ENCODE data around the gene CACNA1G. TPM values are rescaled to one million over a fixed set of nuclear protein-coding genes. Genes with fewer than 3 reads are reported as not detected.

CACNA1G gene
- total and polyA plus RNA-seq, 2 donors (not counting 3 experiments of a cell fraction or from before 2014, with no cell fraction given): not detected

- no peak overlapping the region for H3K4me3 ChIP-seq (replicated peaks in 1 of 3; ENCODE audit: insufficient read depth in 1 of 3, low read depth in 1 of 3, low read length in 3 of 3)
- H3K4me2 ChIP-seq (ENCODE audit: insufficient read depth, low read length): no peak overlapping the region
- no peaks in the 10 kb centered on the region for H4K20me1 ChIP-seq (replicated peaks; ENCODE audit: control insufficient read depth, extremely low read depth, insufficient read depth, low read length)
- FAIRE-seq (peak; percentile 89), DNase-seq (ENCODE audit: low read depth, low spot score) (peak; percentile 20)
- H3K27me3 ChIP-seq (ENCODE audit: control insufficient read depth in 2 of 2, insufficient read depth in 2 of 2, low read length in 2 of 2): no peaks in the 10 kb centered on the region
- H3K9ac ChIP-seq (replicated peaks; ENCODE audit: extremely low read depth, insufficient read depth, low read length): no peak overlapping the region
- no peaks in the 10 kb centered on the region for H3K9me1 ChIP-seq (replicated peaks; ENCODE audit: control insufficient read depth, extremely low read depth, insufficient read depth, low read length)
- TF ChIP-seq EZH2 (IDR thresholded peaks at IDR 0.05; ENCODE audit: borderline replicate concordance, low read depth, low read length, severe bottlenecking) (no peak), MAX (IDR thresholded peaks at IDR 0.05; ENCODE audit: insufficient read depth, insufficient read length) (no peak), GATA2 (IDR thresholded peaks at IDR 0.05; ENCODE audit: insufficient read depth, insufficient read length, low read depth, low read length) (peak; percentile 80)
- no TSS peak for BruUV-seq (replicated peaks)
- H2AFZ ChIP-seq (ENCODE audit: low read depth, low read length): peak overlapping the region; percentile 44
- ChIA-PET POLR2A (interaction anchor here (1.0 to 3.0 kb wide), 4 partner anchors 10 to 21 kb away, joined by 3 to 23 read pairs (median 4); no protein-coding TSS in a partner anchor), CTCF (interaction anchor here (1.1 to 3.9 kb wide), 10 partner anchors 10 to 110 kb away, joined by 4 to 29 read pairs (median 10); no protein-coding TSS in a partner anchor)
- dilution Hi-C loops (cut with MboI; ENCODE audit: extremely low pct_ligation_motif_present, low sequenced_read_pairs) (no loop called here), intact Hi-C loops (cut with micrococcal nuclease) (loop anchor here (1.0 kb wide), 1 partner anchor 8 kb away; no protein-coding TSS in a partner anchor)
- peak overlapping the region; percentile 90 for H3K27ac ChIP-seq (ENCODE audit: insufficient read depth, low read depth, low read length)
- H3K79me2 ChIP-seq (ENCODE audit: control insufficient read depth, insufficient read depth, low read length): no peaks in the 10 kb centered on the region
- H3K9me3 ChIP-seq (replicated peaks; ENCODE audit: control insufficient read depth, insufficient read depth, low read length): no peaks in the 10 kb centered on the region
- peaks cover 31% of the 10 kb centered on the region for H3K4me1 ChIP-seq (ENCODE audit: control insufficient read depth, extremely low read depth, insufficient read depth, low read length)
- H3K36me3 ChIP-seq (ENCODE audit: control insufficient read depth in 2 of 2, extremely low read depth in 1 of 2, insufficient read depth in 2 of 2, low read length in 2 of 2): no peaks in the 10 kb centered on the region
Observed at GRCh38 chr17:50660042-50660886, 99.7 kb downstream of the CACNA1G start.

GRCh38 chr17:50660887-50661345, 100.4 kb downstream of the CACNA1G start:
- intact Hi-C loops (cut with micrococcal nuclease): loop anchor here (1.0 kb wide), 2 partner anchors 7 to 22 kb away; no protein-coding TSS in a partner anchor
- H3K4me1 ChIP-seq (ENCODE audit: control insufficient read depth, extremely low read depth, insufficient read depth, low read length): peaks cover 31% of the 10 kb centered on the region
- peak overlapping the region; percentile 44 for H2AFZ ChIP-seq (ENCODE audit: low read depth, low read length)
- no peaks in the 10 kb centered on the region for H3K79me2 ChIP-seq (ENCODE audit: control insufficient read depth, insufficient read depth, low read length)
- no peaks in the 10 kb centered on the region for H3K9me3 ChIP-seq (replicated peaks; ENCODE audit: control insufficient read depth, insufficient read depth, low read length)
- no TSS peak for BruUV-seq (replicated peaks)
- no peak for TF ChIP-seq JUN (IDR thresholded peaks at IDR 0.05; ENCODE audit: borderline replicate concordance, insufficient read depth, insufficient read length, low read depth)
- no peak for TF ChIP-seq POLR2AphosphoS5 (IDR thresholded peaks at IDR 0.05; ENCODE audit: insufficient read depth, low read depth, low read length)
- no peak for TF ChIP-seq MYC (IDR thresholded peaks at IDR 0.05; ENCODE audit: low read depth, low read length)
- no peak for TF ChIP-seq GATA2 (IDR thresholded peaks at IDR 0.05; ENCODE audit: insufficient read depth, insufficient read length, low read depth, low read length)
- TF ChIP-seq EZH2 (IDR thresholded peaks at IDR 0.05; ENCODE audit: borderline replicate concordance, low read depth, low read length, severe bottlenecking): no peak
- TF ChIP-seq MAX (IDR thresholded peaks at IDR 0.05; ENCODE audit: insufficient read depth, insufficient read length): no peak
- TF ChIP-seq CTCF (IDR thresholded peaks at IDR 0.05; ENCODE audit: extremely low read depth in 1 of 2, insufficient read depth in 1 of 2, low read depth in 1 of 2, low read length in 2 of 2): no peak
- TF ChIP-seq POLR2A (IDR thresholded peaks at IDR 0.05; ENCODE audit: low read depth, low read length): no peak
- TF ChIP-seq FOS (IDR thresholded peaks at IDR 0.05; ENCODE audit: borderline replicate concordance, insufficient read depth, low read length): no peak
- ChIA-PET POLR2A (interaction anchor here (1.0 to 3.0 kb wide), 4 partner anchors 9 to 22 kb away, joined by 3 to 23 read pairs (median 4); no protein-coding TSS in a partner anchor), CTCF (interaction anchor here (0.6 to 3.9 kb wide), 11 partner anchors 10 to 399 kb away, joined by 4 to 29 read pairs (median 9); no protein-coding TSS in a partner anchor)
- H3K4me3 ChIP-seq (replicated peaks in 1 of 3; ENCODE audit: insufficient read depth in 1 of 3, low read depth in 1 of 3, low read length in 3 of 3): no peak overlapping the region
- peak; percentile 32 for DNase-seq (ENCODE audit: low read depth, low spot score)
- H3K4me2 ChIP-seq (ENCODE audit: insufficient read depth, low read length): no peak overlapping the region
- no peaks in the 10 kb centered on the region for H3K9me1 ChIP-seq (replicated peaks; ENCODE audit: control insufficient read depth, extremely low read depth, insufficient read depth, low read length)
- H3K27me3 ChIP-seq (ENCODE audit: control insufficient read depth in 2 of 2, insufficient read depth in 2 of 2, low read length in 2 of 2): no peaks in the 10 kb centered on the region
- no peak overlapping the region for H3K9ac ChIP-seq (replicated peaks; ENCODE audit: extremely low read depth, insufficient read depth, low read length)
- no peaks in the 10 kb centered on the region for H4K20me1 ChIP-seq (replicated peaks; ENCODE audit: control insufficient read depth, extremely low read depth, insufficient read depth, low read length)
- no peak for FAIRE-seq
- dilution Hi-C loops (cut with MboI; ENCODE audit: extremely low pct_ligation_motif_present, low sequenced_read_pairs): no loop called here
- H3K36me3 ChIP-seq (ENCODE audit: control insufficient read depth in 2 of 2, extremely low read depth in 1 of 2, insufficient read depth in 2 of 2, low read length in 2 of 2): no peaks in the 10 kb centered on the region
- peak overlapping the region; percentile 90 for H3K27ac ChIP-seq (ENCODE audit: insufficient read depth, low read depth, low read length)

Data from endothelial cell of umbilical vein (primary cell).